ENCODE data around the gene CATSPER3. TPM values are rescaled to one million over a fixed set of nuclear protein-coding genes. Genes with fewer than 3 reads are reported as not detected.
"Not testable (repeated sequence)": the region's sequence is repeated elsewhere in the genome, so short reads cannot be mapped to it uniquely, and the experiment has no call there.

CATSPER3 gene
- total RNA-seq, 4 donors from 2014 or later = 0.56 TPM; not detected in 3

DNA sequence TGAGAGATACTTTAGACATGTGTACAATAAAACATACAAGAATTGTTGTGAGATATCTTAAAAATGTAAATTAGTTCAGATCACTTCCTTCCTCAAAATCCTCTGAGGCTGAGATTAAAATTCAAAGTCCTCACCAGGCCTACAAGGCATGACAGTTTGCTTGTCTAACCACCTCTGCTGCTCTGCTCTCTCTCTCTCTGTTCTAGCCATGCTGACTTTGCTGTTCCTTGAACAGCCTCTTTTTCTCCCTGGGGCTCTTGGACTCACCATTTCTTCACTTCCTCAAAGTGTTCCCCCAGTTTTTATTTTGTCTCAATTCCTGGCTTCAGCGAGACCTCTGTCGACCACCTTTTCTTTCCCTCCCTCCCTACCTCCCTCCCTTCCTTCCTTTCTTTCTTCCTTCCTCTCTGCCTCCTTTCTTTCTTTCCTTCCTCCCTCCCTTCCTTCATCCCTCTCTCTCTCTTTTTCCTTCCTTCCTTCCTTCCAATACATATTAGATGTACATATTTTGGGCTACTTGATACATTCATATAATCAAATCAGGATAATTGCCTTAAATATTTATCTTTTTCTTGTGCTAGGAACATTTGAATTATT lies 27.0 kb downstream of the CATSPER3 start:
- intact Hi-C loops (cut with DNase I) = no loop called here
- WGBS, 2 donors = 68 to 70% methylated on average over 2 of the region's 2 CpGs
- TF ChIP-seq, protein P1, sequence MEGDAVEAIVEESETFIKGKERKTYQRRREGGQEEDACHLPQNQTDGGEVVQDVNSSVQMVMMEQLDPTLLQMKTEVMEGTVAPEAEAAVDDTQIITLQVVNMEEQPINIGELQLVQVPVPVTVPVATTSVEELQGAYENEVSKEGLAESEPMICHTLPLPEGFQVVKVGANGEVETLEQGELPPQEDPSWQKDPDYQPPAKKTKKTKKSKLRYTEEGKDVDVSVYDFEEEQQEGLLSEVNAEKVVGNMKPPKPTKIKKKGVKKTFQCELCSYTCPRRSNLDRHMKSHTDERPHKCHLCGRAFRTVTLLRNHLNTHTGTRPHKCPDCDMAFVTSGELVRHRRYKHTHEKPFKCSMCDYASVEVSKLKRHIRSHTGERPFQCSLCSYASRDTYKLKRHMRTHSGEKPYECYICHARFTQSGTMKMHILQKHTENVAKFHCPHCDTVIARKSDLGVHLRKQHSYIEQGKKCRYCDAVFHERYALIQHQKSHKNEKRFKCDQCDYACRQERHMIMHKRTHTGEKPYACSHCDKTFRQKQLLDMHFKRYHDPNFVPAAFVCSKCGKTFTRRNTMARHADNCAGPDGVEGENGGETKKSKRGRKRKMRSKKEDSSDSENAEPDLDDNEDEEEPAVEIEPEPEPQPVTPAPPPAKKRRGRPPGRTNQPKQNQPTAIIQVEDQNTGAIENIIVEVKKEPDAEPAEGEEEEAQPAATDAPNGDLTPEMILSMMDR (IDR thresholded peaks at IDR 0.05) = no peak
- TF ChIP-seq POLR2A (IDR thresholded peaks at IDR 0.05) = no peak

DNA sequence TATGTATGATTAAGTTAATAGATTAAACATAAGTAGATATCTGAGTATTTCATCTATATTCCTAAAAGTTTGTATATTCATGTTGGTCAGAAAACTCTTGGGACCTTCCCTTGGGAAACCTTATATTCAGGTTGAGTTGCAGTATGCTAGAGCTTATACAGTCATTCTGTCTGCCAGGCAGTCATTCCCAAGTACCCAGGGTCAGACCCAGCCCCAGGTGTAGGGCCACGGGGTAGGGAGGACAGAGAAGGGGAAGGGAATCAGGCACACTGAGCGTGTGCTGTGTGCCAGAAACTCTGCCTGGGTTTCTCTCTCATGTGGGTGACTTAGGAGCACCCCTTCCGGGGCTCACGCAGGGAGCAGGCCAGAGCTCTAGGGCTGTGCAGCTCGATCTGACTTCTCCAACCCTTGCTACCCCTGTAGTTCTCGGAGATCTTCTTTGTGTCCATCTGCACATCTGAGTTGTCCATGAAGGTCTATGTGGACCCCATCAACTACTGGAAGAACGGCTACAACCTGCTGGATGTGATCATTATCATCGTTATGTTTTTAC lies 28.2 kb downstream of the CATSPER3 start:
- Histone ChIP-seq H3K9me3 (no peaks in the 10 kb centered on the region), H3K27ac (no peak overlapping the region), H3K36me3 (no peaks in the 10 kb centered on the region), H3K4me1 (no peaks in the 10 kb centered on the region), H3K4me3 (replicated peaks in 1 of 3) (no peak overlapping the region), H3K27me3 (no peaks in the 10 kb centered on the region)
- TF ChIP-seq, protein P1 (IDR thresholded peaks at IDR 0.05) = no peak
- TF ChIP-seq POLR2A (IDR thresholded peaks at IDR 0.05) = no peak
- intact Hi-C loops (cut with DNase I) = no loop called here
- 83 to 91% methylated on average over 7 to 8 of the region's 8 CpGs for WGBS, 2 donors
- no peak for DNase-seq

More for the DNA sequence above, 27.0 kb downstream of the CATSPER3 start:
- Histone ChIP-seq H3K4me1 (no peaks in the 10 kb centered on the region), H3K4me3 (replicated peaks in 1 of 3) (no peak overlapping the region), H3K36me3 (no peaks in the 10 kb centered on the region), H3K27ac (no peak overlapping the region), H3K27me3 (no peaks in the 10 kb centered on the region), H3K9me3 (no peaks in the 10 kb centered on the region)
- DNase-seq = no peak

DNA sequence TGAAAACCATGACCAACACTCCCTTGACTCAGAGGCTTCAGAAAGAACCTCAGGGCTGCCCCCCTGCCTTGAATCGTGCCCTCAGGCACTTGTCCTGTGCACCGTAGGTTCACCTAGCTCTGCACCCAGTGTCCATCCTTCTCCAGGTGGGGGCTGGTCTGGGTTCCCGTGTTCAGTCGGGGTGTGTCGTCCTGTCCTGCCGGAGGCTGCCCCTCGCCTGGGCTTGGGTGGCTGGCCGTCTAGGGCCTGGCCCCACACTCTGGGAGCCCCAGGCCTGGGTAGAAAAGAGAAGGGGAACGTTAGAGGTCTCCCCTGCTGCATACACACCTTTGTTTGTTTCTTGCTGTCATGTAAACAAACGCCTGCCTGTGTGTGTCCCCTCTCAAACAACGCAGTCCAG lies 29.3 kb downstream of the CATSPER3 start:
- H3K27me3 ChIP-seq = no peaks in the 10 kb centered on the region
- 76 to 82% methylated on average over 10 to 11 of the region's 11 CpGs for WGBS, 2 donors
- no peaks in the 10 kb centered on the region for H3K9me3 ChIP-seq
- H3K36me3 ChIP-seq = no peaks in the 10 kb centered on the region
- DNase-seq = no peak
- intact Hi-C loops (cut with DNase I) = no loop called here
- TF ChIP-seq, protein P1 (IDR thresholded peaks at IDR 0.05) = no peak
- TF ChIP-seq POLR2A (IDR thresholded peaks at IDR 0.05) = no peak
- H3K4me3 ChIP-seq (replicated peaks in 1 of 3) = no peak overlapping the region
- H3K27ac ChIP-seq = no peak overlapping the region
- H3K4me1 ChIP-seq = no peaks in the 10 kb centered on the region

DNA sequence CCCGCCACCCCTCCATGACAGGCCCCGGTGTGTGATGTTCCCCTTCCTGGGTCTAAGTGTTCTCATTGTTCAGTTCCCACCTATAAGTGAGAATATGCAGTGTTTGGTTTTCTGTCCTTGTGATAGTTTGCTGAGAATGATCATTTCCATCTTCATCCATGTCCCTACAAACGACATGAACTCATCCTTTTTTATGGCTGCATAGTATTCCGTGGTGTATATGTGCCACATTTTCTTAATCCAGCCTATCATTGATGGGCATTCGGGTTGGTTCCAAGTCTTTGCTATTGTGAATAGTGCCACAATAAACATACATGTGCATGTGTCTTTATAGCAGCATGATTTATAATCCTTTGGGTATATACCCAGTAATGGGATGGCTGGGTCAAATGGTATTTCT lies 30.4 kb downstream of the CATSPER3 start:
- WGBS, 2 donors = 95 to 96% methylated on average over 5 of the region's 5 CpGs
- intact Hi-C loops (cut with DNase I) = not testable (repeated sequence)

DNA sequence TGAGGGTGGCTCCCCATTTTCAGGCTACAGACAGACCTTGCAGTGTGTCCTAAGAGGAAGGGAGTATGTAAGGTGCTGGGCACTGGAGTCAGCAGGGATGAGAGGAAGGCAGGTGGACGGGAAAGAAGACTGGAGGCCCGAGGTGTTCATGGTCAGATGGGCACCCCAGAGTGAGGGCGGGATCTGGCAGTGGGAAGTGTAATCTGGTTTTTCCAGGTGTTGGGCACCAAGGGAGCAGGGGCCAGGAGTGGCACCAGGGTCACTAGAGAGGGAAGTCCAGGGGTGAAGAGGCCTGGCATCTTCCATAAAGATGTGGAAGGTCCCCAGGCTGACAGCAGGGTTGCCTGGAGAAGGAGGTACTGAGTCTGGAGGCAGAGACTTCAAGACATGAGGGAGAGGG lies 36.7 kb downstream of the CATSPER3 start:
- H3K4me1 ChIP-seq = no peaks in the 10 kb centered on the region
- WGBS, 2 donors = 87 to 89% methylated on average over 3 of the region's 3 CpGs
- DNase-seq = no peak
- TF ChIP-seq, protein P1 (IDR thresholded peaks at IDR 0.05) = no peak
- TF ChIP-seq POLR2A (IDR thresholded peaks at IDR 0.05) = no peak
- H3K9me3 ChIP-seq = no peaks in the 10 kb centered on the region
- intact Hi-C loops (cut with DNase I) = no loop called here
- no peak overlapping the region for H3K27ac ChIP-seq
- H3K4me3 ChIP-seq (replicated peaks in 1 of 3) = no peak overlapping the region
- H3K27me3 ChIP-seq = no peaks in the 10 kb centered on the region
- no peaks in the 10 kb centered on the region for H3K36me3 ChIP-seq

More for the DNA sequence above, 30.4 kb downstream of the CATSPER3 start:
- H3K27ac ChIP-seq; H3K9me3 ChIP-seq; H3K4me3 ChIP-seq (replicated peaks in 1 of 3); H3K4me1 ChIP-seq; DNase-seq; H3K27me3 ChIP-seq; H3K36me3 ChIP-seq: not testable (repeated sequence)
